ENCODE measurements around the gene DPY19L3.

Gene DPY19L3

DNA sequence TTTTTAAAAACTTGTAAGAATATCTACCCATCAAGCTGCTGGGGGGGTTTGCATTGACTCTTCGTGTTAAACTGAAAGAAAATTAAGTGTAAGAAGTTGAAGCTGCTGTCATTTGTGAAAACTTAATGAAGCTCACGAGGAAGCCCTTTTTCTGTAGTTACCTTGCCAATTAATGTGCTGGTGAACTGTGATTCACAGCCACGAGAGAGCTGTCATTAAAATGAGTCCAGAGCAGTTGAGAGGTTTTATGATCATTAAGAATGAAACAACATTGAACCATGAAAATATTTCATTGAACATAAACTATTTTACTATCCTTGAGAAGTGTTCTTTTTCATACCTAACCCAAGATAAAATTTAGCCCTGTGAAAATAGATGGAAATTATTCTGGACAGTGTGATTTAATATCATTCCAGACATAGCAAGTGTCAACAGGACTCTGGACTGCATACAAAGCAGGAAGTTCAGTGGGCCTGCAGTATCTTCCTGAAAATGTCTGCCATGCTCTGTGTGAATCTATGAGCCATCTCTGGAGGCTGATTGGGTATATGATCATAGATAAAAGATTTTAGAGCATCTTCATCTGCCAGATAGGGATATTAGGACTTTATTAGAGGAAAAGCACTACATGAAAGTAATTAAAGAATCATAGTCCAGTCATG is 53.8 kb downstream of the DPY19L3 start:
- TF ChIP-seq, protein P1, sequence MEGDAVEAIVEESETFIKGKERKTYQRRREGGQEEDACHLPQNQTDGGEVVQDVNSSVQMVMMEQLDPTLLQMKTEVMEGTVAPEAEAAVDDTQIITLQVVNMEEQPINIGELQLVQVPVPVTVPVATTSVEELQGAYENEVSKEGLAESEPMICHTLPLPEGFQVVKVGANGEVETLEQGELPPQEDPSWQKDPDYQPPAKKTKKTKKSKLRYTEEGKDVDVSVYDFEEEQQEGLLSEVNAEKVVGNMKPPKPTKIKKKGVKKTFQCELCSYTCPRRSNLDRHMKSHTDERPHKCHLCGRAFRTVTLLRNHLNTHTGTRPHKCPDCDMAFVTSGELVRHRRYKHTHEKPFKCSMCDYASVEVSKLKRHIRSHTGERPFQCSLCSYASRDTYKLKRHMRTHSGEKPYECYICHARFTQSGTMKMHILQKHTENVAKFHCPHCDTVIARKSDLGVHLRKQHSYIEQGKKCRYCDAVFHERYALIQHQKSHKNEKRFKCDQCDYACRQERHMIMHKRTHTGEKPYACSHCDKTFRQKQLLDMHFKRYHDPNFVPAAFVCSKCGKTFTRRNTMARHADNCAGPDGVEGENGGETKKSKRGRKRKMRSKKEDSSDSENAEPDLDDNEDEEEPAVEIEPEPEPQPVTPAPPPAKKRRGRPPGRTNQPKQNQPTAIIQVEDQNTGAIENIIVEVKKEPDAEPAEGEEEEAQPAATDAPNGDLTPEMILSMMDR (IDR thresholded peaks at IDR 0.05; ENCODE audit: insufficient read depth, low read length, missing control alignments) = no peak
- CTCF ChIA-PET = no interaction called here
- POLR2A ChIA-PET = no interaction called here
- DNase-seq (ENCODE audit: low read depth, low spot score) = no peak
- no peak overlapping the region for H3K4me3 ChIP-seq (ENCODE audit: low read depth, low read length)

DNA sequence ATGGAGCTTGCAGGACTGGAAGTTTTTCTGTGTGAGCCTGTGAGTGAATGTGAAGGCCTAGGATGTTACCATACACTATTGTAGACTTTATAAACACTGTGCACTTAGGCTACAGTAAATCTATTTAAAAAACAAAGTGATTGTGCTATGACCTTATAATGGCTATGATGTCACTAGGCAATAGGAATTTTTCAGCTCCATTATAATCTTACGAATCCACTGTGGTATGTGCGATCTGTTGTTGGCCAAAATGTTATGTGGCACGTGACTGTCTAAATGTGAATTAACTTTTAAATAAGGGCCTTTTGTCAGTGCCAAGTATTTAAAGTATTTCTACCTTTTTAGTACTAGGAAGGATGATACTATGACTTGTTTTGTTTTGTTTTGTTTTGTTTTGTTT is 54.9 kb downstream of the DPY19L3 start:
- TF ChIP-seq, protein P1 (IDR thresholded peaks at IDR 0.05; ENCODE audit: insufficient read depth, low read length, missing control alignments) = no peak
- CTCF ChIA-PET = no interaction called here
- POLR2A ChIA-PET = no interaction called here
- H3K4me3 ChIP-seq (ENCODE audit: low read depth, low read length) = no peak overlapping the region
- no peak for DNase-seq (ENCODE audit: low read depth, low spot score)

DNA sequence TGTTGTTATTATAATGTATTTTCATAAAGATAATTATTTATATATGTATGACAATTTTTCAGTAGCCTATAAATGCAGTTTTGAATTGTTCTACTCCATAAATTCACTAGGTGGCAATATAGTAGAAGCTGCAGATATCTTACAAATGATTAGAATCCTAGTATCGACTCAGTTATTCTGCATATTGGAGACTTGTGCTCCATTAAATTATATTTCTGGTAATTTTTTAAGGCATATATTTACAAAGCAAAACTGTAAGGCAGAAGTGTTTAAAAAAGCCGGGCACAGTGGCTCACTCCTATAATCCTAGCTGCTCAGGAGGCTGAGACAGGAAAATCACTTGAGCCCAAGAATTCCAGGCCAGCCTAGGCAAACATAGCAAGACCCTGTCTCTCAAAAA is 58.7 kb downstream of the DPY19L3 start:
- TF ChIP-seq, protein P1 (IDR thresholded peaks at IDR 0.05; ENCODE audit: insufficient read depth, low read length, missing control alignments) = no peak
- DNase-seq (ENCODE audit: low read depth, low spot score) = no peak
- CTCF ChIA-PET = interaction anchor here (0.9 to 3.1 kb wide), 7 partner anchors 9 to 131 kb away, joined by 3 to 21 read pairs (median 6); no protein-coding TSS in a partner anchor
- H3K4me3 ChIP-seq (ENCODE audit: low read depth, low read length) = no peak overlapping the region
- POLR2A ChIA-PET = no interaction called here

DNA sequence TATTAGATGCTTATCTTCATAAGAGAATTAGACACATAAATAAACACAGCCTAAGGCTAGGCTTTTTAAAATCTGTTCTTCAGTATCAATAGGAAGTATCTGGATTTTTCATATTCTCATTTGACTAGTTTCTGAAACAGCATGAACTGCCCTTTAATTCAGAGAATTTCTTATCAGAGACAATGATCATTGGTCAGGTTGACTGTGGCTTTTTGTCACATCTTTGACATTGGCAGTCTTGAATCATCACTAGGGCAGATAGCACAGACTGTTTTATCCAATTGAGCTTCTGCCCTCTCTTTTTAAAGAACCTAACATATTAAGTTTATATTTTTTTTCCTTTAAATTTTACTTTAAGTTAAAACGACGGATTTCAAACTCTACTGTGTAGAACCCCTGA is 59.6 kb downstream of the DPY19L3 start:
- POLR2A ChIA-PET = no interaction called here
- CTCF ChIA-PET = interaction anchor here (0.9 to 3.1 kb wide), 8 partner anchors 10 to 132 kb away, joined by 3 to 21 read pairs (median 5); no protein-coding TSS in a partner anchor

DNA sequence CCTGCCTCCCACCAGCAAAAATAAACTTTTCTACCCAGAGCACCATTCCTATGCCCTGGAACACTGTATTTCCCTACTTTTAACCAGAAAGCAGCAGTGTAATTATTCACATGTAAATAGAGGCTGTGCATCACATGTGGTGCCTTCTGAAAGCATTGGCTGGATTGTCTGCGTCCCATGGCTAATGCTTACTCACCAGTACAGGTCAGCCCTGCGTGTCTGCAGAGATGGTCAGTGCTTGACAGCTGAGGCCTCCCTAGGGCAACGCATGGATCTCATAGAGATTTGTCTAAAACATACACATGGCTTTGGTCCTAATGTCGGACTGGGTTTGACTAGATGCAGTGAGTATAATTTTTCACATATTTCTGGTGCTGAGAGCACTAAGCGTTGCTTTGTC is 64.2 kb downstream of the DPY19L3 start:
- DNase-seq (ENCODE audit: low read depth, low spot score) = no peak
- TF ChIP-seq, protein P1 (IDR thresholded peaks at IDR 0.05; ENCODE audit: insufficient read depth, low read length, missing control alignments) = no peak
- CTCF ChIA-PET = no interaction called here
- POLR2A ChIA-PET = no interaction called here
- H3K4me3 ChIP-seq (ENCODE audit: low read depth, low read length) = no peak overlapping the region

More for the DNA sequence above, 59.6 kb downstream of the DPY19L3 start:
- no peak overlapping the region for H3K4me3 ChIP-seq (ENCODE audit: low read depth, low read length)
- no peak for DNase-seq (ENCODE audit: low read depth, low spot score)
- TF ChIP-seq, protein P1 (IDR thresholded peaks at IDR 0.05; ENCODE audit: insufficient read depth, low read length, missing control alignments) = no peak

DNA sequence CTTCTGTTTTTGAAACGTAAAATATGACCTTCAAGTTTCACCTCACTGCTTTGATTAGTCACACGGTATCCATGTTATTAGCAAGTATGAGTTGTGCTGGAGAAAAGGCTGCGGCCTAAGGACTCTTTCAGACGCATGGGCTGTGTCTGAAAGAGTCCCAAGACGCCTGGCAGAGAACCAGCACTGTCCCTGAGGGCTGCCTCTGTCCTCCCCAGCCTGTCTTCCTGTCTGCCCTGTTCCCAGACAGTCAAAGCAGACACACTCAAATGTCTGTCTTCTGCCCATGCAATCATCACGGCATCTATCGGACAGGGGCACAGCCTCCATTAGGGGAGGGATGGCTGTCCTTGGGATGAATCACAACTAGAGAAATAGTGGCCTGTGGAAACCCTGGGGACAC is 65.5 kb downstream of the DPY19L3 start:
- H3K4me3 ChIP-seq (ENCODE audit: low read depth, low read length) = no peak overlapping the region
- DNase-seq (ENCODE audit: low read depth, low spot score) = no peak
- TF ChIP-seq, protein P1 (IDR thresholded peaks at IDR 0.05; ENCODE audit: insufficient read depth, low read length, missing control alignments) = no peak
- CTCF ChIA-PET = no interaction called here
- POLR2A ChIA-PET = no interaction called here

Measured in AG04449 (cell line).